ENCODE data around the gene TRIM25.
A peak's percentile ranks its signal among the peaks of the same experiment; 100 is the strongest.

TRIM25 gene

DNA sequence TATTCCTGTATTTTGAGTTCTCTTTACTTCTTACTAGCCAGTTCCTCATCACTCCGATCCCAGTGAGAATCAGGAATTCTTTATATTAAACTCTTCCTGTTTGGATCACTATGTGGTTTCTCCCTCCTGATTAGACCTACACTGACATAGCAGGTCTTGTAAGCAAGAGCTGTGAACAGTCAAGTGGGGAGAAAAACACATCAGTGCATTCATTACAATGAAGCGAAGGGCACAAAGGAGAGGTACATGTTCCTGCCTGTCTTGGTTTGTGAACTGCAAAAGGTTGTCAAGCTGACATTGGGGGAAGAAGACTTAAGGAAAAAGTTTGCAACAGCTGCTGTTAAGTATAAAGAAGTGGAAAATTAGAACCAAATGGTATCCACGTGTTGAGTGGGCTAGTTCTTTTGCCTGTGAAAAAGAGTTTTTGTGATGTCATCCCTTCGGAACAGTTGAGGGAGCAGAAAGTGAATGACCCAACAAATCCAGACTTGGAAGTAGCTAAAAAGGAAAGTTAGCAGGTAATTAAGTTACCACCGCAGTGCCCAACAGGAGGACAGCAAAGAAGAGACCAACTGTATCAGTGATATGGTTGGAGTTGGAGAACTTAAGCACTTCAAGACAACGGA lies 23.0 kb upstream of the TRIM25 start:
- no peak for TF ChIP-seq JUND (IDR thresholded peaks at IDR 0.05; ENCODE audit: low read depth)
- no peak for DNase-seq (ENCODE audit: low read depth in 1 of 2, low spot score in 1 of 2)
- in situ Hi-C loops (cut with HindIII; ENCODE audit: low pct_unique_long_range_greater_than_20kb, low sequenced_read_pairs): no loop called here

- in situ Hi-C loops (cut with HindIII; ENCODE audit: low pct_unique_long_range_greater_than_20kb, low sequenced_read_pairs): no loop called here
- DNase-seq (ENCODE audit: low read depth in 1 of 2, low spot score in 1 of 2): no peak
- no peak for TF ChIP-seq JUND (IDR thresholded peaks at IDR 0.05; ENCODE audit: low read depth)
Measured at GRCh38 chr17:56935461-56935860, 21.6 kb upstream of the TRIM25 start.

DNA sequence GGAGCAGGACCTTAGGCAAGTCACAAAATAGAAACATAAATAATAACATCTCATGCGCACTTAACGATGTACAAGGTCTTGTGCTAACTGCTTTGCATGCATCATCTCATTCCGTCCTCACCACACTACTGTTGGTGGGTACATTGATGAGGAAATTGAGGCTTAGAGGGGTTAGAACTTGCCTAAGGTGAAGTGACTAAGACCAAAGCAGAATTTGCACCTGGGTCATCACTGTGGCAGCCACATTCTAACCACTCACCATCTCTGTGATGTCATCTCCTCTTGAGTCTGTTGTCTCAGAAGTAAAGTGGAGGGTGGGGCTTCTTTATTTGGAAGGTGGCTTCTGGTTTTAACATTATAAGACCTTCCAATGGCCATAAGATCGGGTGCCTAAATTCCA lies 20.4 kb upstream of the TRIM25 start:
- TF ChIP-seq JUND (IDR thresholded peaks at IDR 0.05; ENCODE audit: low read depth): no peak
- in situ Hi-C loops (cut with HindIII; ENCODE audit: low pct_unique_long_range_greater_than_20kb, low sequenced_read_pairs): no loop called here
- no peak for DNase-seq (ENCODE audit: low read depth in 1 of 2, low spot score in 1 of 2)

DNA sequence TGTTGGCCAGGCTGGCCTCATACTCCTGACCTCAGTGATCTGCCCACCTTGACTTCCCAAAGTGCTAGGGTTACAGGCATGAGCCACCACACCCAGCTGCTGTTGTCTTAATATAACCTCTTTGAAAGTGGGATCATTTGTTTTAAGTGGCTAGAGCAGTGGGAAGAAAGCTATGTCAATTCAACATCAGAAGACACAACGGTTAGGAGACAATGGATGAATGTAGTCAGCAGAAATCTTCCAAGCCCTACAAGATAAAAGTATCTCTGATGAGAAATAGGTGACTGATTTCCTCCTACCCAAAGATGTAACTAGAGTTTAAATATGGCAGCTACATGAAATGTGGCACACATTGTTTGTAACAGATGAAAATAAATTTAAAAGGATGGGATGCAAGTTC lies 20.0 kb upstream of the TRIM25 start:
- no peak for DNase-seq (ENCODE audit: low read depth in 1 of 2, low spot score in 1 of 2)
- in situ Hi-C loops (cut with HindIII; ENCODE audit: low pct_unique_long_range_greater_than_20kb, low sequenced_read_pairs): no loop called here
- no peak for TF ChIP-seq JUND (IDR thresholded peaks at IDR 0.05; ENCODE audit: low read depth)

DNA sequence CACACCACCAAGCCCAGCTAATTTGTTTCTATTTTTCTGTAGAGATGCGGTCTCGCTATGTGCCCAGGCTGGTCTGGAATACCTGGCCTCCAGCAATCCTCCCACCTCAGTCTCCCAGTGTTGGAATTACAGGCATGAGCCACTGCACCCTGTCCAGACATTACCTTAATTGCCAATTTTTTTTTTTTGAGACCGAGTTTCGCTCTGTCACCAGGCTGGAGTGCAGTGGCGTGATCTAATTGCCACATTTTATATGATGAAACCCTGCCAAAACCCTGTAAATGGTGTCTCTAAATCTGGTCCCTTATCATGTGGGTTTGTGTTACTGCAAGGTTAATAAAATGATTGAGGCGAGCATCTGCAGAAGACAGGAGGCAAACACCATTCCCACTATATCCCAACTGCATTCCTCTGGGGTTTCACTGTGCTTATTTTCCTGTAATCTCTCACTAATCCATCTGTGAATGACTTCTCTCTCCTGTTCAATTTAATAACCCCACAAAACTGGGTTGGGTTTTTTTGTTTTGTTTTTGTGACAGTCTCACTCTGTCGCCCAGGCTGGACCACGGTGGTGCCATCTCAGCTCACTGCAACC lies 19.4 kb upstream of the TRIM25 start:
- TF ChIP-seq JUND (IDR thresholded peaks at IDR 0.05; ENCODE audit: low read depth): no peak
- no peak for DNase-seq (ENCODE audit: low read depth in 1 of 2, low spot score in 1 of 2)
- in situ Hi-C loops (cut with HindIII; ENCODE audit: low pct_unique_long_range_greater_than_20kb, low sequenced_read_pairs): no loop called here

- no peak for DNase-seq (ENCODE audit: low read depth in 1 of 2, low spot score in 1 of 2)
- TF ChIP-seq JUND (IDR thresholded peaks at IDR 0.05; ENCODE audit: low read depth): no peak
- in situ Hi-C loops (cut with HindIII; ENCODE audit: low pct_unique_long_range_greater_than_20kb, low sequenced_read_pairs): no loop called here
Measured at GRCh38 chr17:56930739-56931337, 17.0 kb upstream of the TRIM25 start.

DNA sequence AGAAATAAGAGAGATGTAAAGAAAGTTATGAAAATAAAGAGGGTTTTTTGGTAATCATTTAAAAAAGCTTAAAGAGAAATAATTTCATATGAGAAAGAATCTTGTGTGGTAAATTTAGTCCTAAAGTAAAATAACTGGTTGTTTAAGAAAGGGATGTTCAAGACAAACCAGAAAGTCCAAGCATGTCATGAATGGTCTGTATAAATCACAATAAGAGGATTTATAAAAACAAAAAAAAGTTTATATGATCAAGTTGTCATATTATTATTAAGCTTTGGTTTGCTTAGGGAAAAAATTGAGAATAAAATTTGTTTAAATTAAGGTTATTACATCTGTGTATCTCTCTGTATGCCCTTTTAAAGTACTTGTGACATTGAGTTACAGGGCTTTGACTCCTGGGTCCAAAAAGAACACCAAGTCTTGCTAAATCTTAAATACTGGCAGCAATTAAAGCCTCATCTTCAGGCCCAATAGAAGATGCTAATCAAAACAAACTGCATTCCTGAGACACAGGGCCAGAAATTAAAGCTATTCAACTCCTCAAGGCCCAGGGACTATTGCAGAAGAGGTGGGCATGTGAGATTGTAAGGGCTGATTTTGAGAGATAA lies 15.6 kb upstream of the TRIM25 start:
- in situ Hi-C loops (cut with HindIII; ENCODE audit: low pct_unique_long_range_greater_than_20kb, low sequenced_read_pairs): no loop called here
- no peak for TF ChIP-seq JUND (IDR thresholded peaks at IDR 0.05; ENCODE audit: low read depth)
- DNase-seq (ENCODE audit: low read depth in 1 of 2, low spot score in 1 of 2): peak in 1 of 2 experiments; percentile 55

- no peak for TF ChIP-seq JUND (IDR thresholded peaks at IDR 0.05; ENCODE audit: low read depth)
- in situ Hi-C loops (cut with HindIII; ENCODE audit: low pct_unique_long_range_greater_than_20kb, low sequenced_read_pairs): no loop called here
- DNase-seq (ENCODE audit: low read depth in 1 of 2, low spot score in 1 of 2): no peak
Measured at GRCh38 chr17:56928586-56928985, 14.7 kb upstream of the TRIM25 start.

DNA sequence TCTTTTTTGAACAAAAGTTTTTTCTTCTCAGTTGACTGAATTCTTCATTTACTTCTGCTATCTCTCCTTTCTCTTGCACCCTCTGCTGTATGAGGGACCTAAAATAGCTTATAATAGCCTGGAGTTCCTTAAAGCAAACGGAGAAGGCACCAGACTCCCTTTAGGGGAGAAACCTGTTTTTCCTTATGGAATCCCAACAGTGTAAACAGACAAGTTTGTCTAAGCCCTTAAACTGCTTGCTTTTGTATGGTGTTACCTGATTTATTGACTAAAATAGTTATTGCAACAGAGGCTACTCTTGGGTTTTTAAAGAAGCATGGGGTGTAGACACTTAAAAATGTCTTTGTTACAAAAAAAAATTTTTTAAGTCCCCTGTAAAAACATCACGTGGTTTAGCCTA lies 12.9 kb upstream of the TRIM25 start:
- in situ Hi-C loops (cut with HindIII; ENCODE audit: low pct_unique_long_range_greater_than_20kb, low sequenced_read_pairs): no loop called here
- TF ChIP-seq JUND (IDR thresholded peaks at IDR 0.05; ENCODE audit: low read depth): 0 out of 2 replicates have a peak, but pooled peaks have one; percentile 29
- DNase-seq (ENCODE audit: low read depth in 1 of 2, low spot score in 1 of 2): peak in 1 of 2 experiments; percentile 92

DNA sequence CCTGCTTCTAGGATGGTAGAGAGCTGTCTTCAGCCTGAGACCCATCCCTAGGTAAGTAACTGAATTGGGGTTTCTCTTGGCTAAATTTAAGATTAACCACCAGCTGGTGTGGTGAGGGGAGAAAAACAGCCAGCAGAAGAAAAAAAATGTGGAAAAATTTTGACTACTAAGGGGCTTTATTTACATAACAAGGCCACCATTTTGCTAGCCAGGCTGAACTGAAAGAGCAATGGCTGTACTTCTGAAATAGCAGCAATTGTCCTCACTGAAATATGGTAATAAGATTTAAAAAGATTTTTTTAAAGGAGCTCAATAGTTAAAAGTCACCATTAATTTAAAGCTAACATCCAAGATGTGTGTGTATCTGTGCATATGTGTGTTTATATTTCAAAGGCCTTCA lies 12.4 kb upstream of the TRIM25 start:
- in situ Hi-C loops (cut with HindIII; ENCODE audit: low pct_unique_long_range_greater_than_20kb, low sequenced_read_pairs): no loop called here
- TF ChIP-seq JUND (IDR thresholded peaks at IDR 0.05; ENCODE audit: low read depth): no peak

GRCh38 chr17:56925088-56925487 lies 11.2 kb upstream of the TRIM25 start:
- TF ChIP-seq JUND (IDR thresholded peaks at IDR 0.05; ENCODE audit: low read depth): no peak
- DNase-seq (ENCODE audit: low read depth in 1 of 2, low spot score in 1 of 2): no peak
- in situ Hi-C loops (cut with HindIII; ENCODE audit: low pct_unique_long_range_greater_than_20kb, low sequenced_read_pairs): no loop called here

More for the DNA sequence above, 12.4 kb upstream of the TRIM25 start:
- DNase-seq (ENCODE audit: low read depth in 1 of 2, low spot score in 1 of 2): no peak

- in situ Hi-C loops (cut with HindIII; ENCODE audit: low pct_unique_long_range_greater_than_20kb, low sequenced_read_pairs): no loop called here
- no peak for DNase-seq (ENCODE audit: low read depth in 1 of 2, low spot score in 1 of 2)
- TF ChIP-seq JUND (IDR thresholded peaks at IDR 0.05; ENCODE audit: low read depth): no peak
Measured at GRCh38 chr17:56919717-56920116, 5.9 kb upstream of the TRIM25 start.

- DNase-seq (ENCODE audit: low read depth in 1 of 2, low spot score in 1 of 2): no peak
- in situ Hi-C loops (cut with HindIII; ENCODE audit: low pct_unique_long_range_greater_than_20kb, low sequenced_read_pairs): no loop called here
Measured at GRCh38 chr17:56918916-56919315, 5.1 kb upstream of the TRIM25 start.

More at GRCh38 chr17:56918916-56919315, 5.1 kb upstream of the TRIM25 start:
- no peak for TF ChIP-seq JUND (IDR thresholded peaks at IDR 0.05; ENCODE audit: low read depth)

All from T47D (cell line).